MM.1S (cell line): Measurements from ENCODE around the gene FAM200B.

Experiments
- DNase-seq: peaks from one replicate; pipeline ENCODE4 v3.0.0-alpha.2; 2015
- H2AFZ ChIP-seq: fragments of 300-600 bp; sonication (generic); 2 replicates; pipeline ENCODE4 v1.6.0; 2016; ENCODE audit warnings: antibody characterized with exemption, low read length
- H3F3A ChIP-seq: fragments of 300-600 bp; sonication (generic); 2 replicates; pipeline ENCODE4 v1.6.1; 2016; ENCODE audit warnings: mild to moderate bottlenecking, antibody characterized with exemption, low read length, moderate library complexity, mixed read lengths; ENCODE audit not compliant: insufficient read depth
- H3K27ac ChIP-seq: fragments of 300-600 bp; sonication (generic); 2 replicates; pipeline ENCODE4 v1.5.1; 2016; ENCODE audit warnings: mild to moderate bottlenecking, low read length
- H3K27me3 ChIP-seq: fragments of 300-600 bp; sonication (generic); replicated peaks from 2 replicates; pipeline ENCODE4 v1.6.0; 2016; ENCODE audit warnings: low read length; ENCODE audit not compliant: insufficient read depth
- H3K36me3 ChIP-seq: fragments of 300-600 bp; sonication (generic); replicated peaks from 2 replicates; pipeline ENCODE4 v1.6.1; 2016; ENCODE audit warnings: mild to moderate bottlenecking, low read length, mixed read lengths; ENCODE audit not compliant: insufficient read depth
- H3K4me1 ChIP-seq: fragments of 300-600 bp; sonication (generic); 2 replicates; pipeline ENCODE4 v1.6.1; 2016; ENCODE audit warnings: low read length, mixed read lengths
- H3K4me2 ChIP-seq: fragments of 300-600 bp; sonication (generic); 2 replicates; pipeline ENCODE4 v1.6.0; 2016; ENCODE audit warnings: low read depth, low read length
- H3K4me3 ChIP-seq: fragments of 300-600 bp; sonication (generic); 2 replicates; pipeline ENCODE4 v1.5.1; 2016; ENCODE audit warnings: low read length, mixed read lengths
- H3K79me2 ChIP-seq: fragments of 300-600 bp; sonication (generic); 2 replicates; pipeline ENCODE4 v1.6.1; 2016; ENCODE audit warnings: mixed run types, low read length, mixed read lengths
- H3K9ac ChIP-seq: fragments of 300-600 bp; sonication (generic); 2 replicates; pipeline ENCODE4 v1.6.1; 2016; ENCODE audit warnings: low read length, mixed read lengths
- H3K9me2 ChIP-seq: fragments of 300-600 bp; sonication (generic); replicated peaks from 2 replicates; pipeline ENCODE4 v1.6.1; 2016; ENCODE audit warnings: mild to moderate bottlenecking, low read length, mixed read lengths; ENCODE audit not compliant: insufficient read depth
- H3K9me3 ChIP-seq: fragments of 300-600 bp; sonication (generic); replicated peaks from 2 replicates; pipeline ENCODE4 v1.6.1; 2016; ENCODE audit warnings: mild to moderate bottlenecking, low read length, mixed read lengths; ENCODE audit not compliant: insufficient read depth
- H4K20me1 ChIP-seq: fragments of 300-600 bp; sonication (generic); 2 replicates; pipeline ENCODE4 v1.6.1; 2016; ENCODE audit warnings: mild to moderate bottlenecking, low read length, moderate library complexity, mixed read lengths; ENCODE audit not compliant: insufficient read depth
- EZH2 ChIP-seq: fragments of 300-600 bp; sonication (generic); optimal IDR thresholded peaks from 2 replicates; pipeline ENCODE3; 2017; ENCODE audit warnings: low read depth, mild to moderate bottlenecking, antibody characterized with exemption, low read length, mixed read lengths
- EZH2phosphoT487 ChIP-seq: fragments of 300-600 bp; sonication (generic); IDR thresholded peaks from 2 replicates; pipeline ENCODE4 v1.6.1; 2018; ENCODE audit warnings: antibody characterized with exemption, low read length
- TF ChIP-seq, protein P1 (sequence below): fragments of 300-600 bp; sonication (generic); IDR thresholded peaks from 2 replicates; pipeline ENCODE4 v1.5.1; 2016; ENCODE audit warnings: antibody characterized with exemption, low read length, mixed read lengths

FAM200B gene

DNA sequence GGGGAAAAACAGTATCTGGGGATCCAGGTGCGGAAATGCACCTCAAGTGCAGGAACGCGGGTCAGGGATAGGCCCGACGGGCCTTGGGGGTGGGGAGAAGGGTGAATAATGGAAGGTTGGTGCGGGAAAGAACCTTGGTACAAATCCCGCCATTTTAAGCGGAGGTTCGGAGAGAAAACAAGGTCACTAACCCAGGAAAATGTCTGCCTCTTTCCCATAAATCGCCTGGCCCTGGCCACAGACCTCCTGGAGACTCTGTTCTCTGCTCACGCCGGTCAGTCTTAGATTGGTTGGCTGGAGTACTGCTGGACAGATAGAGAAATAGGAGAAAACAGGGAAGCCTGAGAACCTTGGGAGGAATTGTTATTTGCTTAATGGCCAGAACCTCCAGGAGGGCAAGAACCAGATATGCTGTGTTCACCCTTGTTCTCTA, 25.6 kb upstream of the FAM200B start:
- H4K20me1 ChIP-seq, result no peaks in the 10 kb centered on the region
- no peaks in the 10 kb centered on the region for H3K9me2 ChIP-seq
- H3K79me2 ChIP-seq, result peaks cover 37% of the 10 kb centered on the region
- no peaks in the 10 kb centered on the region for H3K9me3 ChIP-seq
- DNase-seq, result no peak
- peak overlapping the region; percentile 92 for H3K4me2 ChIP-seq
- H3K4me3 ChIP-seq, result peak overlapping the region; percentile 79
- peak overlapping the region; percentile 94; the same call in 1 of the 2 replicates for H3K27ac ChIP-seq
- no peaks in the 10 kb centered on the region for H3K27me3 ChIP-seq
- H2AFZ ChIP-seq, result peak overlapping the region; percentile 95
- TF ChIP-seq EZH2, result no peak
- TF ChIP-seq, protein P1, sequence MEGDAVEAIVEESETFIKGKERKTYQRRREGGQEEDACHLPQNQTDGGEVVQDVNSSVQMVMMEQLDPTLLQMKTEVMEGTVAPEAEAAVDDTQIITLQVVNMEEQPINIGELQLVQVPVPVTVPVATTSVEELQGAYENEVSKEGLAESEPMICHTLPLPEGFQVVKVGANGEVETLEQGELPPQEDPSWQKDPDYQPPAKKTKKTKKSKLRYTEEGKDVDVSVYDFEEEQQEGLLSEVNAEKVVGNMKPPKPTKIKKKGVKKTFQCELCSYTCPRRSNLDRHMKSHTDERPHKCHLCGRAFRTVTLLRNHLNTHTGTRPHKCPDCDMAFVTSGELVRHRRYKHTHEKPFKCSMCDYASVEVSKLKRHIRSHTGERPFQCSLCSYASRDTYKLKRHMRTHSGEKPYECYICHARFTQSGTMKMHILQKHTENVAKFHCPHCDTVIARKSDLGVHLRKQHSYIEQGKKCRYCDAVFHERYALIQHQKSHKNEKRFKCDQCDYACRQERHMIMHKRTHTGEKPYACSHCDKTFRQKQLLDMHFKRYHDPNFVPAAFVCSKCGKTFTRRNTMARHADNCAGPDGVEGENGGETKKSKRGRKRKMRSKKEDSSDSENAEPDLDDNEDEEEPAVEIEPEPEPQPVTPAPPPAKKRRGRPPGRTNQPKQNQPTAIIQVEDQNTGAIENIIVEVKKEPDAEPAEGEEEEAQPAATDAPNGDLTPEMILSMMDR, result no peak
- no peak for TF ChIP-seq EZH2phosphoT487
- H3K9ac ChIP-seq, result peak overlapping the region; percentile 82
- H3F3A ChIP-seq, result peaks cover 32% of the 10 kb centered on the region
- peaks cover 27% of the 10 kb centered on the region for H3K4me1 ChIP-seq
- H3K36me3 ChIP-seq, result no peaks in the 10 kb centered on the region

DNA sequence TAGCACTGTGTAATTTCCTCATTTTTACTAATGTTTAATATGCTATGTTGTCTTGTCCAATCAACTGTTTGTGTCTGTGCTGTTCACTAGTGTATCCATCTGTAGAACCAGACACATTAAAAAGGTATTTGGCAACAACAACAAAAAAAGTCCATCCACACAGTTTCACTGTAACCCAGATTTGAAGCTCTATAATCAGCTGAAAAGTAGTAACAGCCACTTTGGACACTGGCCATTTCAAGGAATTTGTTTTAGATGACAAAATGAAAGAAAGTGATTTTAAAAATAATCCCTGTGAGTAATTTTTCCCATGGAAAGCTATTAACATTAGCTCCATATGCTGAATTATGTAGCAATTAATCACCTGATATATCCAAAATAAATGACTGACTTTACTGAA, 24.3 kb upstream of the FAM200B start:
- Histone ChIP-seq H3K9ac (no peak overlapping the region), H3K9me2 (no peaks in the 10 kb centered on the region), H3F3A (peaks cover 29% of the 10 kb centered on the region), H4K20me1 (no peaks in the 10 kb centered on the region), H3K36me3 (no peaks in the 10 kb centered on the region), H2AFZ (no peak overlapping the region), H3K4me1 (peaks cover 15% of the 10 kb centered on the region), H3K4me3 (no peak overlapping the region), H3K27ac (no peak overlapping the region), H3K27me3 (no peaks in the 10 kb centered on the region), H3K4me2 (no peak overlapping the region), H3K79me2 (peaks cover 24% of the 10 kb centered on the region), H3K9me3 (no peaks in the 10 kb centered on the region)
- DNase-seq, result no peak
- TF ChIP-seq EZH2 (no peak), EZH2phosphoT487 (no peak)
- TF ChIP-seq, protein P1, result no peak

DNA sequence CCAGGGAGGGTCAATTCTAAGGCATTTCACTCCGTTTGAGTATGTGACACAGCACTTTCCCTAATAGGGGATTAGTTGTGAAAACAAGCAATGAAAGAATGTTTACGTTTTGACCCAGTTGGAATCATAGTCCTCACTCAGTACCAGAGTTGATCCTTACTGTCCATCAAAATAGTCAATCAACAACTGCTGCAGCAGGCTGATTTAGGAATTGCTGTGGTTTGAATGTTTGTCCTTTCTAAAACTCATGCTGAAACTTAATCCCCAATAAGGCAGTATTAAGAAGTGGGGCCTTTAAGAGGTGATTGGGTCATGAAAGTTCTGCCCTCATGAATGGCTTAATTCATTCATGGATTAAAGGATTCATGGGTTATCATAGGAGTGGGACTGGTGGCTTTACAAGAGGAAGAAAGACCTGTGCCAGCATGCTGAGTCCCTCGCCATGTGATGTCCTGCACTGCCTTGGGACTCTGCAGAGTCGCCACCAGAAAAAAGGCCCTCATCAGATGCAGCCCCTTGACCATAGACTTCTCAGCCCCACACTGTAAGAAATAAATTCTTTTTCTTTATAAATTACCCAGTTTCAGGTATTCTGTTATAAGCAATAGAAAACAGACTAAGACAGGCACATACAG, 23.4 kb upstream of the FAM200B start:
- Histone ChIP-seq H3K27me3 (no peaks in the 10 kb centered on the region), H3K9ac (no peak overlapping the region), H3K4me2 (no peak overlapping the region), H3K9me2 (no peaks in the 10 kb centered on the region), H3F3A (peaks cover 28% of the 10 kb centered on the region), H3K9me3 (no peaks in the 10 kb centered on the region), H2AFZ (no peak overlapping the region), H4K20me1 (no peaks in the 10 kb centered on the region), H3K4me1 (peaks cover 6% of the 10 kb centered on the region), H3K79me2 (peaks cover 15% of the 10 kb centered on the region), H3K36me3 (no peaks in the 10 kb centered on the region), H3K4me3 (no peak overlapping the region), H3K27ac (no peak overlapping the region)
- no peak for TF ChIP-seq EZH2phosphoT487
- TF ChIP-seq EZH2, result no peak
- TF ChIP-seq, protein P1, result no peak
- DNase-seq, result no peak
